OCI-LY7 (cell line): Measurements from ENCODE around the gene PRCP. TPM values are rescaled to one million over a fixed set of nuclear protein-coding genes. Genes with fewer than 3 reads are reported as not detected.

ENCODE experiments used
- BruUV-seq: library from RNA; stranded (reverse); fragments of 400-500 nt; replicated peaks from 2 replicates; lab custom pipeline; 2021; lab: Mats Ljungman, UMichigan
- CTCF ChIA-PET: fragments of 300-600 bp; sonication (Branson Sonifier 250); formaldehyde crosslinking; loops from one replicate; lab custom pipeline; 2022; ENCODE audit warnings: antibody characterized with exemption; ENCODE audit not compliant: unreplicated experiment; lab: Charles Lee
- POLR2A ChIA-PET: fragments of 300-600 bp; sonication (Branson Sonifier 250); formaldehyde crosslinking; loops from one replicate; lab custom pipeline; 2022; ENCODE audit warnings: antibody characterized with exemption; lab: Charles Lee
- DNase-seq: peaks from one replicate; pipeline ENCODE4 v3.0.0-alpha.2; 2015; ENCODE audit warnings: low spot score
- H2AFZ ChIP-seq: fragments of 200-600 bp; sonication (generic), shearing (Covaris generic); 2 replicates; pipeline ENCODE4 v1.6.1; 2014; ENCODE audit warnings: mild to moderate bottlenecking, antibody characterized with exemption, low read length, moderate library complexity
- H3K27ac ChIP-seq: fragments of 200-600 bp; sonication (generic); 2 replicates; pipeline ENCODE4 v1.5.1; 2014; ENCODE audit warnings: mixed run types, low read depth, mild to moderate bottlenecking, moderate library complexity, low read length, inconsistent platforms; ENCODE audit not compliant: poor library complexity, severe bottlenecking
- H3K36me3 ChIP-seq: fragments of 200-600 bp; sonication (generic); 2 replicates; pipeline ENCODE4 v1.6.1; 2014; ENCODE audit warnings: mild to moderate bottlenecking, antibody characterized with exemption, low read length, moderate library complexity, mixed read lengths; ENCODE audit not compliant: insufficient read depth
- H3K4me1 ChIP-seq: fragments of 200-600 bp; sonication (generic); 2 replicates; pipeline ENCODE4 v1.5.1; 2014; ENCODE audit warnings: mild to moderate bottlenecking, low read length; ENCODE audit not compliant: insufficient read depth, poor library complexity, severe bottlenecking
- H3K4me2 ChIP-seq: fragments of 200-600 bp; sonication (generic); 2 replicates; pipeline ENCODE4 v1.6.1; 2014; ENCODE audit warnings: mild to moderate bottlenecking, low read length
- H3K4me3 ChIP-seq: fragments of 200-600 bp; sonication (generic); 2 replicates; pipeline ENCODE4 v1.5.1; 2014; ENCODE audit warnings: mild to moderate bottlenecking, low read depth, low read length; ENCODE audit not compliant: poor library complexity, severe bottlenecking
- H3K79me2 ChIP-seq: fragments of 200-600 bp; sonication (generic); 2 replicates; pipeline ENCODE4 v1.6.1; 2016; ENCODE audit warnings: low read depth, mild to moderate bottlenecking, low read length, moderate library complexity, mixed read lengths; ENCODE audit not compliant: insufficient read depth
- H3K9me2 ChIP-seq: fragments of 200-600 bp; sonication (generic); 2 replicates; pipeline ENCODE4 v1.6.1; 2016; ENCODE audit warnings: mild to moderate bottlenecking, low read length, mixed read lengths; ENCODE audit not compliant: insufficient read depth
- H3K9me3 ChIP-seq: fragments of 200-600 bp; sonication (generic); 2 replicates; pipeline ENCODE4 v1.6.1; 2014; ENCODE audit warnings: mild to moderate bottlenecking, mixed run types, low read length, mixed read lengths
- H4K20me1 ChIP-seq: fragments of 200-600 bp; sonication (generic); 2 replicates; pipeline ENCODE4 v1.6.1; 2014; ENCODE audit warnings: mild to moderate bottlenecking, antibody characterized with exemption, low read length, moderate library complexity, mixed read lengths; ENCODE audit not compliant: insufficient read depth
- EZH2phosphoT487 ChIP-seq: fragments of 200-600 bp; sonication (generic); IDR thresholded peaks from 2 replicates; pipeline ENCODE4 v1.6.1; 2018; ENCODE audit warnings: low read depth, borderline replicate concordance, mild to moderate bottlenecking, mixed run types, antibody characterized with exemption, low read length, moderate library complexity, mixed read lengths
- intact Hi-C: fragments of 100-400 bp; cut with micrococcal nuclease; formaldehyde crosslinking; loops from one replicate; pipeline ENCODE4 v1.10.0; 2022; ENCODE audit not compliant: unreplicated experiment
- total RNA-seq, 2 experiments: library from RNA; depleted of rRNA in 1 of 2; stranded (reverse); fragments of >200 nt in 1 of 2; shearing (Covaris generic) in 1 of 2; gene quantifications; 2 replicates each; pipeline ENCODE4 v1.2.3, GENCODE V29; 2014 to 2022
- TF ChIP-seq, protein P1 (sequence below): fragments of 200-600 bp; sonication (generic); conservative IDR thresholded peaks from 2 replicates; pipeline ENCODE4 v1.5.1; 2014; ENCODE audit warnings: mild to moderate bottlenecking, antibody characterized with exemption, low read length, moderate library complexity, mixed read lengths

PRCP gene
- total RNA-seq, 2 experiments from 2014 or later = 6.5 to 18.3 TPM

- Histone ChIP-seq H3K4me2 (peak overlapping the region; percentile 59), H3K9me3 (peaks cover 13% of the 10 kb centered on the region), H2AFZ (no peak overlapping the region), H3K4me1 (peaks cover 78% of the 10 kb centered on the region), H3K27ac (peak overlapping the region; percentile 13), H3K4me3 (no peak overlapping the region), H3K79me2 (peaks cover 100% of the 10 kb centered on the region), H3K36me3 (peaks cover 29% of the 10 kb centered on the region), H4K20me1 (peaks cover 16% of the 10 kb centered on the region; the same call in 1 of the 2 replicates), H3K9me2 (no peaks in the 10 kb centered on the region)
- TF ChIP-seq, protein P1, sequence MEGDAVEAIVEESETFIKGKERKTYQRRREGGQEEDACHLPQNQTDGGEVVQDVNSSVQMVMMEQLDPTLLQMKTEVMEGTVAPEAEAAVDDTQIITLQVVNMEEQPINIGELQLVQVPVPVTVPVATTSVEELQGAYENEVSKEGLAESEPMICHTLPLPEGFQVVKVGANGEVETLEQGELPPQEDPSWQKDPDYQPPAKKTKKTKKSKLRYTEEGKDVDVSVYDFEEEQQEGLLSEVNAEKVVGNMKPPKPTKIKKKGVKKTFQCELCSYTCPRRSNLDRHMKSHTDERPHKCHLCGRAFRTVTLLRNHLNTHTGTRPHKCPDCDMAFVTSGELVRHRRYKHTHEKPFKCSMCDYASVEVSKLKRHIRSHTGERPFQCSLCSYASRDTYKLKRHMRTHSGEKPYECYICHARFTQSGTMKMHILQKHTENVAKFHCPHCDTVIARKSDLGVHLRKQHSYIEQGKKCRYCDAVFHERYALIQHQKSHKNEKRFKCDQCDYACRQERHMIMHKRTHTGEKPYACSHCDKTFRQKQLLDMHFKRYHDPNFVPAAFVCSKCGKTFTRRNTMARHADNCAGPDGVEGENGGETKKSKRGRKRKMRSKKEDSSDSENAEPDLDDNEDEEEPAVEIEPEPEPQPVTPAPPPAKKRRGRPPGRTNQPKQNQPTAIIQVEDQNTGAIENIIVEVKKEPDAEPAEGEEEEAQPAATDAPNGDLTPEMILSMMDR = no peak
- TF ChIP-seq EZH2phosphoT487 = no peak
- CTCF ChIA-PET = interaction anchor here (0.6 kb wide), 2 partner anchors 53 to 343 kb away, joined by 3 to 4 read pairs; no protein-coding TSS in a partner anchor
- intact Hi-C loops = loop anchor here (2.0 to 10.0 kb wide), 3 partner anchors 60 to 287 kb away; partner anchors contain the start of gene ANKRD42
- no TSS peak for BruUV-seq
- POLR2A ChIA-PET = interaction anchor here (0.6 to 1.5 kb wide), 3 partner anchors 12 to 351 kb away, joined by 3 to 12 read pairs (median 4); no protein-coding TSS in a partner anchor
- DNase-seq = no peak
These were observed 7.1 kb upstream of the PRCP start for GRCh38 chr11:82907371-82907770.

DNA sequence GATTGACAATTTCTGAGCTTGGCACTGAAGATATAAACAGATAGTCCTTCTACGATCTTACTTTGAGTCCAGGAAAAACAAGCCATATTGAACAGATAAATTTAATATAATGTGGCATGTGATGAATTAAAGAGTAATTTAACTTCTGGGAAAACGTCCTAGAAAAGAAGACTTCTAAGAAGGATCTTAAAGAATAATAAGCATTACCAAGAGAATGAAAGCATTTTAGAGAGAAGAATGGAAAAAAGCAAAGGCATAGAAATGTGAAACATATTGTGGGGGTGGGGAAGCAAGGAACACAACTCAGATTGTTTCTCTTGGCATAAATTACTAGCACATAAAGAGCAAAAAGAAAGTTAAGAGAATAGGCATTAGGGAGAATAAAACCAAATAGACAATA, 6.7 kb upstream of the PRCP start:
- peaks cover 18% of the 10 kb centered on the region; the same call in 1 of the 2 replicates for H4K20me1 ChIP-seq
- H3K79me2 ChIP-seq = peaks cover 100% of the 10 kb centered on the region
- H3K27ac ChIP-seq = peak overlapping the region; percentile 13
- intact Hi-C loops = loop anchor here (1.0 to 10.0 kb wide), 5 partner anchors 20 to 343 kb away; partner anchors contain the start of gene ANKRD42
- POLR2A ChIA-PET = interaction anchor here (0.5 to 1.4 kb wide), 3 partner anchors 92 to 352 kb away, joined by 3 to 4 read pairs (median 3); no protein-coding TSS in a partner anchor
- no peak overlapping the region for H2AFZ ChIP-seq
- H3K4me2 ChIP-seq = peak overlapping the region; percentile 59
- H3K4me1 ChIP-seq = peaks cover 78% of the 10 kb centered on the region
- BruUV-seq = no TSS peak
- DNase-seq = no peak
- CTCF ChIA-PET = interaction anchor here (0.6 kb wide), 1 partner anchor 53 kb away, joined by 4 read pairs; no protein-coding TSS in a partner anchor
- TF ChIP-seq, protein P1 = no peak
- TF ChIP-seq EZH2phosphoT487 = no peak
- H3K9me2 ChIP-seq = no peaks in the 10 kb centered on the region
- H3K9me3 ChIP-seq = peaks cover 10% of the 10 kb centered on the region
- peak overlapping the region; percentile 24 for H3K4me3 ChIP-seq
- peaks cover 25% of the 10 kb centered on the region for H3K36me3 ChIP-seq

DNA sequence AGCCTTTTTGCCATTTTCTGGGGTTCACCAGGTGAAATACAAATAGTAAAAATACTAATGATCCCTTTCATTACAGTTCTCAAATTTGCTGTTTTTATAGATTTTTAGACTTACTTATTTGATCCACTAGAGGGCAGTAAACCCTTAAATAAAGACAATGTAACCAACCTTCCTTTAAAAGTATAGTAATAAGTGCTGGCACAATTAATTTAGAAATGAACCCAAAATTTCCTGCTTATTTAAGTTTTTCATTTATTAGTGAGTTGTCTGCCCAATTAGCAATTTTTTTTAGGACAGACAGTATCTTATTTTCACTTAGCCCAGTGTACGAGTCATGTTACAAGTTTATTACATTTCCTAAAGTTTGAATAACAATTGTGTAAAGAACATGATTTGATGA, 6.0 kb upstream of the PRCP start:
- H3K4me1 ChIP-seq = peaks cover 78% of the 10 kb centered on the region
- peaks cover 18% of the 10 kb centered on the region; the same call in 1 of the 2 replicates for H4K20me1 ChIP-seq
- no peaks in the 10 kb centered on the region for H3K9me2 ChIP-seq
- peak overlapping the region; percentile 13 for H3K27ac ChIP-seq
- H3K79me2 ChIP-seq = peaks cover 95% of the 10 kb centered on the region
- peaks cover 18% of the 10 kb centered on the region for H3K36me3 ChIP-seq
- peak overlapping the region; percentile 24 for H3K4me3 ChIP-seq
- no peak for TF ChIP-seq EZH2phosphoT487
- TF ChIP-seq, protein P1 = peak; percentile 94
- intact Hi-C loops = loop anchor here (1.0 to 10.0 kb wide), 5 partner anchors 21 to 344 kb away; partner anchors contain the start of gene ANKRD42
- CTCF ChIA-PET = no interaction called here
- peak overlapping the region; percentile 59 for H3K4me2 ChIP-seq
- no TSS peak for BruUV-seq
- no peak overlapping the region for H2AFZ ChIP-seq
- H3K9me3 ChIP-seq = peaks cover 3% of the 10 kb centered on the region; the same call in 1 of the 2 replicates
- POLR2A ChIA-PET = interaction anchor here (0.5 kb wide), 1 partner anchor 93 kb away, joined by 3 read pairs; no protein-coding TSS in a partner anchor
- peak; percentile 79 for DNase-seq
